Gastrocnemius medialis (tissue), 4 donors: Measurements from ENCODE around the gene LMO2. TPM values are rescaled to one million over a fixed set of nuclear protein-coding genes. Genes with fewer than 3 reads are reported as not detected.
"Not testable (repeated sequence)": the region's sequence is repeated elsewhere in the genome, so short reads cannot be mapped to it uniquely, and the experiment has no call there.

ENCODE experiments used
- ATAC-seq, 2 donors: fragments of 150-250 bp; one replicate each; pipeline ENCODE4 v1.9.1; 2016
- DNase-seq, 2 donors: peaks; one replicate each; pipeline ENCODE4 v3.0.0-alpha.2; 2019
- H3K27ac ChIP-seq, 4 donors: fragments of 200-600 bp; sonication (generic); 1 replicate in 1 of 4; 2 replicates in 3 of 4; pipeline ENCODE4 v1.5.1; 2016 to 2018; ENCODE audit warnings: mild to moderate bottlenecking in 2 of 4, moderate library complexity in 1 of 4
- H3K27me3 ChIP-seq, 3 donors: fragments of 200-600 bp; sonication (generic) in 2 of 3; 1 replicate in 1 of 3; 2 replicates in 2 of 3; pipeline versions ENCODE4 v1.5.1 to v1.6.0; 2016 to 2019; ENCODE audit warnings: mild to moderate bottlenecking in 1 of 3, moderate library complexity in 1 of 3
- H3K36me3 ChIP-seq, 2 donors: fragments of 200-600 bp; sonication (generic) in 1 of 2; one replicate each; pipeline ENCODE4 v1.5.1; 2017 to 2018
- H3K4me1 ChIP-seq, 2 donors: fragments of 200-600 bp; sonication (generic) in 1 of 2; one replicate each; pipeline ENCODE4 v1.5.1; 2016 to 2017; ENCODE audit warnings: mild to moderate bottlenecking in 2 of 2
- H3K4me3 ChIP-seq, 4 donors: fragments of 200-600 bp; sonication (generic) in 3 of 4; 1 replicate in 1 of 4; 2 replicates in 3 of 4; pipeline ENCODE4 v1.5.1; 2016 to 2019; ENCODE audit warnings: mild to moderate bottlenecking in 2 of 4
- H3K9me3 ChIP-seq, 3 donors: fragments of 200-600 bp; sonication (generic) in 2 of 3; 1 replicate in 1 of 3; 2 replicates in 2 of 3; pipeline ENCODE4 v1.5.1; 2016 to 2019
- POLR2A ChIP-seq, 2 donors: fragments of 450-650 bp; IDR thresholded peaks; one replicate each; pipeline ENCODE4 v1.6.1; 2017; ENCODE audit warnings: antibody characterized with exemption in 2 of 2, mild to moderate bottlenecking in 2 of 2, moderate library complexity in 2 of 2
- in situ Hi-C, 4 donors: fragments of 200-750 bp; cut with MboI; loops; one replicate each; pipeline versions ENCODE4 v1.15.0 to v1.8.0; 2017; ENCODE audit warnings: low sequenced_read_pairs in 4 of 4
- intact Hi-C: fragments of 100-400 bp; cut with DNase I; formaldehyde crosslinking; loops from one replicate; pipeline ENCODE4 v1.15.1; 2023; ENCODE audit warnings: low total_unique reads
- total RNA-seq, 4 donors: library from RNA; depleted of rRNA; stranded (reverse); fragments of >200 nt; gene quantifications; one replicate each; pipeline versions ENCODE4 v1.1.0 to v1.2.3, GENCODE V29; 2016
- TF ChIP-seq, protein P1 (sequence below), 5 experiments: fragments of 450-650 bp in 3 of 5; fragments of 200-600 bp in 2 of 5; sonication (generic) in 2 of 5; IDR thresholded peaks in 4 of 5; conservative IDR thresholded peaks in 1 of 5; 1 replicate in 4 of 5; 2 replicates in 1 of 5; pipeline ENCODE4 v1.5.1; 2016 to 2019; ENCODE audit warnings: antibody characterized with exemption in 5 of 5, mild to moderate bottlenecking in 3 of 5, moderate library complexity in 3 of 5

Gene LMO2
- total RNA-seq, 4 donors from 2014 or later, result 5.3 to 41.9 (median 19.2) TPM

GRCh38 chr11:33825854-33826560 lies 65.9 kb downstream of the LMO2 start:
- DNase-seq (no peak), ATAC-seq (no peak)
- H3K9me3 ChIP-seq, result no peaks in the 10 kb centered on the region
- intact Hi-C loops (loop anchor here (10.0 kb wide), 1 partner anchor 281 kb away; no protein-coding TSS in a partner anchor), in situ Hi-C loops (no loop called here)
- H3K4me1 ChIP-seq, result peaks cover 6 to 9% of the 10 kb centered on the region in 2 donors
- H3K27me3 ChIP-seq, result peaks cover 15 to 24% (median 23%) of the 10 kb centered on the region in 3 donors
- H3K36me3 ChIP-seq, result no peaks in the 10 kb centered on the region
- no peak overlapping the region for H3K4me3 ChIP-seq
- TF ChIP-seq POLR2A (IDR thresholded peaks at IDR 0.05), result no peak
- TF ChIP-seq, protein P1, sequence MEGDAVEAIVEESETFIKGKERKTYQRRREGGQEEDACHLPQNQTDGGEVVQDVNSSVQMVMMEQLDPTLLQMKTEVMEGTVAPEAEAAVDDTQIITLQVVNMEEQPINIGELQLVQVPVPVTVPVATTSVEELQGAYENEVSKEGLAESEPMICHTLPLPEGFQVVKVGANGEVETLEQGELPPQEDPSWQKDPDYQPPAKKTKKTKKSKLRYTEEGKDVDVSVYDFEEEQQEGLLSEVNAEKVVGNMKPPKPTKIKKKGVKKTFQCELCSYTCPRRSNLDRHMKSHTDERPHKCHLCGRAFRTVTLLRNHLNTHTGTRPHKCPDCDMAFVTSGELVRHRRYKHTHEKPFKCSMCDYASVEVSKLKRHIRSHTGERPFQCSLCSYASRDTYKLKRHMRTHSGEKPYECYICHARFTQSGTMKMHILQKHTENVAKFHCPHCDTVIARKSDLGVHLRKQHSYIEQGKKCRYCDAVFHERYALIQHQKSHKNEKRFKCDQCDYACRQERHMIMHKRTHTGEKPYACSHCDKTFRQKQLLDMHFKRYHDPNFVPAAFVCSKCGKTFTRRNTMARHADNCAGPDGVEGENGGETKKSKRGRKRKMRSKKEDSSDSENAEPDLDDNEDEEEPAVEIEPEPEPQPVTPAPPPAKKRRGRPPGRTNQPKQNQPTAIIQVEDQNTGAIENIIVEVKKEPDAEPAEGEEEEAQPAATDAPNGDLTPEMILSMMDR (IDR thresholded peaks at IDR 0.05 in 4 of 5, conservative IDR thresholded peaks at IDR 0.05 in 1 of 5), result no peak
- H3K27ac ChIP-seq, result no peak overlapping the region

- H3K4me3 ChIP-seq, DNase-seq, H3K27ac ChIP-seq, H3K36me3 ChIP-seq, ATAC-seq, in situ Hi-C loops, H3K4me1 ChIP-seq, H3K9me3 ChIP-seq: not testable (repeated sequence)
- peaks cover 3 to 16% (median 12%) of the 10 kb centered on the region in 3 donors for H3K27me3 ChIP-seq
- intact Hi-C loops, result loop anchor here (10.0 kb wide), 1 partner anchor 278 kb away; no protein-coding TSS in a partner anchor
Observed at GRCh38 chr11:33822981-33823380, 68.9 kb downstream of the LMO2 start.

GRCh38 chr11:33819278-33820035 lies 72.4 kb downstream of the LMO2 start:
- TF ChIP-seq, protein P1 (IDR thresholded peaks at IDR 0.05 in 4 of 5, conservative IDR thresholded peaks at IDR 0.05 in 1 of 5), result no peak
- no peak for TF ChIP-seq POLR2A (IDR thresholded peaks at IDR 0.05)
- intact Hi-C loops, result loop anchor here (10.0 kb wide), 1 partner anchor 275 kb away; no protein-coding TSS in a partner anchor
- Histone ChIP-seq H3K27me3 (peaks cover 0 to 13% (median 5%) of the 10 kb centered on the region in 3 donors), H3K9me3 (no peaks in the 10 kb centered on the region), H3K4me1 (no peaks in the 10 kb centered on the region), H3K27ac (no peak overlapping the region), H3K36me3 (no peaks in the 10 kb centered on the region), H3K4me3 (no peak overlapping the region)
- DNase-seq, result no peak
- ATAC-seq, result no peak
- in situ Hi-C loops, result no loop called here

Other genes starting within 250 kb of the LMO2 start
- gene C11orf91, start 191.2 kb downstream of the LMO2 start, total RNA-seq, result not detected
- gene CD59, start 155.7 kb downstream of the LMO2 start, total RNA-seq, result 100 to 1,000 TPM; 476 to 717 (median 695) TPM
- gene FBXO3, start 117.6 kb downstream of the LMO2 start, total RNA-seq, result 10 to 100 TPM; 31.2 to 45.8 (median 33.4) TPM
- gene CAPRIN1, start 159.7 kb upstream of the LMO2 start, total RNA-seq, result 10 to 100 TPM; 70.9 to 82.2 (median 79.4) TPM
- 10 to 100 TPM; 17.2 to 27.7 (median 19.4) TPM for gene NAT10, start 213.6 kb upstream of the LMO2 start, total RNA-seq